HG03378 (cell line): ENCODE data around the gene IL18RAP.

Experiments used
- ATAC-seq: cut with Tn5 transposase; IDR thresholded peaks from one replicate; pipeline ENCODE4 v1.9.1; 2021; ENCODE audit warnings: mild to moderate bottlenecking, moderate library complexity; ENCODE audit not compliant: unreplicated experiment

The IL18RAP gene, protein sequence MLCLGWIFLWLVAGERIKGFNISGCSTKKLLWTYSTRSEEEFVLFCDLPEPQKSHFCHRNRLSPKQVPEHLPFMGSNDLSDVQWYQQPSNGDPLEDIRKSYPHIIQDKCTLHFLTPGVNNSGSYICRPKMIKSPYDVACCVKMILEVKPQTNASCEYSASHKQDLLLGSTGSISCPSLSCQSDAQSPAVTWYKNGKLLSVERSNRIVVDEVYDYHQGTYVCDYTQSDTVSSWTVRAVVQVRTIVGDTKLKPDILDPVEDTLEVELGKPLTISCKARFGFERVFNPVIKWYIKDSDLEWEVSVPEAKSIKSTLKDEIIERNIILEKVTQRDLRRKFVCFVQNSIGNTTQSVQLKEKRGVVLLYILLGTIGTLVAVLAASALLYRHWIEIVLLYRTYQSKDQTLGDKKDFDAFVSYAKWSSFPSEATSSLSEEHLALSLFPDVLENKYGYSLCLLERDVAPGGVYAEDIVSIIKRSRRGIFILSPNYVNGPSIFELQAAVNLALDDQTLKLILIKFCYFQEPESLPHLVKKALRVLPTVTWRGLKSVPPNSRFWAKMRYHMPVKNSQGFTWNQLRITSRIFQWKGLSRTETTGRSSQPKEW

DNA sequence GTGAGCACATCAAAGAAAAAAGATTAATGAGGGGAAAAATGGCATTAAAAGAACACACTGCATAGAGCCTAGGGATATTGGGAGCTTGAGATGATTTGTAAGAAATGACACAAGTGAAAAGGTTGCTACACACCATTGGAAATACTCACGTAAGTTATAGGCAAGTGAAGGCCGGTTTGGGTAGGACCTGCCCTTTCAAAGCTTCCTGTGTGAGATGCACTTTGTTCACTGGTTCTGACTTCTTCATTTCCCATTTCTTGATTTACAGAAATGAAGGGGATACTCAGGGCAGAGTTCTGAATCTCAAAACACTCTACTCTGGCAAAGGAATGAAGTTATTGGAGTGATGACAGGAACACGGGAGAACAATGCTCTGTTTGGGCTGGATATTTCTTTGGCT is at the start of gene IL18RAP:
TSS of gene IL18RAP (plus strand) at position 251 of the 400 bp plus-strand sequence. CDS start at position 369, 118 bp downstream.
- no peak for ATAC-seq

DNA sequence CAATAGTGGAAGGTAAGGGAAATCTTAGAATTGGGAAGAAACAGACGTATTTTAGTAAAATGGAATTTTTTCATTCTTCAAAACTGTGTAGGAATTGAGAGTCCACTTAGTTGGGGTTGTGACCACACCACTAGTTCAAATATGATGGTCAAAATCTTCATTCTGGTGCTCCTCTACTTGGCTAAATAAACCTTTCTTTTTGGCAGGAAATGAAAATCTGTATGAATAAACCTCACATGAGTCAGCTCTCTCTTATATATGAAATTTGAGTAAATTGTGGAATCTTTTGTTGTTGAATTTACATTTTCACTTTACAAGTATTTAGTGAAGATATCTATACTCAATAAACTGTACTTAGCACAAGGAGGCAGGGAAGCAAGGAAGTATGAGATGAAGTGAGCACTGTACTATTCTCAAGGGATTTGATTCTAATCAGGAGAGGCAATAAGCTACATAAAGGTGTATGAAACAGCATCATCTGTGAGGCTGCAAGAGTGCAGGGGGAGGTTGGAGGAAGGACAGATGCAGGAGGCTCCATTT is 46.8 kb upstream of the IL18RAP start:
- no peak for ATAC-seq

DNA sequence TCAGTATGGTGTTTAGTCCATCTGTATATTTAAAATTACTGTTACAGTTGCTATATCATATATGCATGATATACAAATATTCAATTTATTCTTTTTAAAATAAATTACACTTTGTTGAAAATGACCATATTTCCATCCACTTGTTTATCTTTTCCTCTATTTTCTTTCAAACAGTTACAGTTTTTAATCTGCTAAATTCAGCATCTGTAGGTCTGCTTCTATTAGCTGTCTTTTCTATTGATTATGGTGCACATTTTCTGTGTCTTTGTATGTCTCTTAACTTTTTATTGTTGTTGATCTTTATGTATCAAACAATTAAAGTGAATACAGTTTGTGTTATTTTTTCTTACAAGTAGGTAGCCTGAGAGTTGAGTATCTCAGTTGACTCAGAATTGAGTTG is 39.2 kb upstream of the IL18RAP start:
- ATAC-seq = no peak

DNA sequence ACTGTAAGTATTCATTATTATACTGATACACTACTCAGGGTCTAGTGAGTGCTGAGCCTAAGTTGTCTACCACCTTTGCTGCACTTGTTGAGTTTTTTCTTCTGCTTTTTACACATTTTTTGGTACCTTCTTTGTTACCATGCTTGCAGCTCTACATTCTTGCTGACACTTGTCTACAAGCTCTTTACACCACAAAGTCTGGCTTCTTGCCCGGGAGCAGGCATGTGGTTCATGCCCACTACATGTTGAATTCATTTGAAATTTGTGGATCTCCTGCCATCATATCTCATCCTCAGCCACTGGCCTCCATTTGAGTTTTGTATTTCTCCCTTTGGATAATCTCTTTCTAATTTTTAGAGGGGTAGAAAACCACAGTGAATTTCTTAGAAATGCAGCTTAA is 37.4 kb upstream of the IL18RAP start:
- no peak for ATAC-seq

DNA sequence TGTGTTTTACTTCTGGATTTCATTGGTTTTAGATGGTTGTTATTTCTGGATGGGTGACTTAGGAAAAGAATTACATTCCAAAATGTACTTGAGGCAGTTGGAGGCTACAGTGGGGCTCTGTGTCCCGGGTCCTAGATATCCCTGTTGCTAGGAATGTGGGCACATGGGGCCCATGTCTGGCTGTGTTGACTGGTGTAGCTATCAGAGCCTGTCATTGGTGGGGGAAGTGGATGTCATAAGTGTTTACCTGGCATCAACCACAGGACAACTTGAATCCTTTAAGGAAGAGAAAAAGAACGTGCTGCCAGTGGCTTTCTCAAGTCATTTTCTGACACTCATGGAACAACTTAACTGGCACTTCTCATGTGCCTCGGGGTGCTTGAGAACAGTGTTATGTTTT is 37.0 kb upstream of the IL18RAP start:
- ATAC-seq = no peak

DNA sequence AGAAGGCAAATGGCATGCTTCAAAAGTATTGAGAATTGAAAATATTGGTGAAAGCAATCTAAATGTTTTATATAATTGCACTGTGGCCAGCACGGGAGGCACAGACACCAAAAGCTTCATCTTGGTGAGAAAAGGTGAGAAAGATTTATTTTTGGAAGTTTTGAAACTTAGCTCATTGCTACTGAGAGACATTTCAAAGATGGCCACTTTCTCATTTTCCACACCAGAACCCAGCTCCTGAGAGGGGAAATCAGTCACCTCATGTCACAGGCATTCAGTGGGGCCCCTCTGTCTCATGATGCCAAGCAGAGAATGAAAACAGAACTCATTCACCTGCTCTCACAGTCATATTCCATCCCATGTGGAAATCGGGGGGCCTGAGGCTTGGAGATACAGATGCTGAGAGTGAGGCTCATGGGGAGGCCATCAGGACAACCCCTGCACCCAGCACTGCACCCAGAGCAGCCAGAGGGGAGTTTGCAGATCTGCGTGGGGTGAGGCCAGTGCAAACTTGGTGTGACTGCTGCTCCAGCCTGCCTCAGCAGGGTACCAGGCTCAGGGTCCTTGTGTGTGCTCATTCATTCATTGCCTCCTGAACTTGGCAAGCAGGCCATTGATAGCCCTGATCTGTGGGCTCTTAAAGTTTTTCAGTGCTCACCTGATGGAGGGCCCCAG is 36.0 kb upstream of the IL18RAP start:
- no peak for ATAC-seq

DNA sequence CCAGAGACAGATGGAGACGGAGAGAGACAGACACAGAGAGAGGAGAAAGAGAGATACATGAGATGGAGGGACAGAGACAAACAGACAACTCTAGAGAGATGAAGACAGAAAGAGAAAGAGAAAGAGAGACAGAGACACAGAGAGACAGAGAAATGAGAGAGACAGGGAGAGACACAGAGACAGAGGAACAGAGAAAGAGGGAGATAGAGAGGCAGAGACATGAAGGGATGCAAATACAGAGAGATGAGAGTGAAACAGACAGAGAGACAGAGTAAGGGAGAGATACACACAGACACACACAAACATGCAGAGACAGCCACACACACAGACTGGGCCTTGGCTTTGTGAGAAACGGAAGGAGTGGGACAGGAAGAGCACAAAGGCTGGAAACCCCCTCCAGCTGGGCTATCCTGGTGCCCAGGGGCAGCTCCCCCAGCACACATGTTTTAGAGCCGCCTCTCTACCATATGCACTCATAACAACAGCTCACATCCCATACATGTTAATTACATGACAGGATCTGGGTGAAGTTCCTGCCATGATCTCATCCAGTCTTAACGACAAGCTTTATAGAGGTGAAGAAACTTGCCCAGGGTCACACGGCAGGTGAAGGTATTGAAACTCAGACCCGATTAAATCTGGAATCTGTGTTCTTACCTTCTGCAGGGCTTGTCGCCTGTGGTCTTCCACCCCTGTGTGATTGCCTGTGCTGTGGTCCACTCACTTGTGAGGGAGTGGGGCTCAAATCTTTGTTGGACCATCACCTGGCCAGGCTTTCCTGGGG is 35.0 kb upstream of the IL18RAP start:
- no peak for ATAC-seq

DNA sequence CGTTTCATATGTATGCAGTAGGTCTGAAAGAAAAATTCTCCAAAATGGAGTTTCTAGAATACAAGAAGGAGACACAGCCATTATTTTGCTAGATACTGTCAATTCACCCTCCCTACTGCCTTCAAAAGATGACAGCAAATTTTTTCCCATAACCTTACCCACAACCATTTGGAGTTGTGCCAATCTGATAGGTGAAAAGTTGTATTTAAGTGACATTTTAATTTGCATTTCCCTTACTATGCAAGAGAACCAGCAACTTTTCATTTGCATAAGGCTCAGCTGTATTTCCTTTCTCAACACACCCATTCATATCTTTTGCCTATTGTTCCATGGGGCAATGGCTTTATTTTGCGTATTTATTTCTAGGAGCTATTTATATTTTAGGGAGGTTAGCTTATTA is 31.4 kb upstream of the IL18RAP start:
- no peak for ATAC-seq

DNA sequence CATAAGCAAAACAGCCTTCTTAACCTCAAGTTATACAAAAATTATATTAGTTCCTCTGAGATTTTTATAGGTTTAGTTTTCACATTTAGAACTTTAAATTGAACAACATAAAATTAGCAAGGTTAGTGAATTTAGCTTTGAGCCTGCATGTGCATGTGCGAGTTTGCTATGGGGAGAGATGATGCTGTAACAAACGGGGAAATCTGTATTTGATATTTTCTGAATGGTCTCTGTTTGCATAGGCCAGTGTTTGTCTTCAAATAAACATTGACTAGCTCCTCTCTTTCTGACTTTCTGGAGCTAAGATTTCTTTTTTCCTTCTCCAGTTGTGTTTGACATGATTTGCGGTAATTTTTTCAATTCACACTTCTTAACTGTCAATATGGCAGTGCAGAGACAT is 30.9 kb upstream of the IL18RAP start:
- no peak for ATAC-seq

DNA sequence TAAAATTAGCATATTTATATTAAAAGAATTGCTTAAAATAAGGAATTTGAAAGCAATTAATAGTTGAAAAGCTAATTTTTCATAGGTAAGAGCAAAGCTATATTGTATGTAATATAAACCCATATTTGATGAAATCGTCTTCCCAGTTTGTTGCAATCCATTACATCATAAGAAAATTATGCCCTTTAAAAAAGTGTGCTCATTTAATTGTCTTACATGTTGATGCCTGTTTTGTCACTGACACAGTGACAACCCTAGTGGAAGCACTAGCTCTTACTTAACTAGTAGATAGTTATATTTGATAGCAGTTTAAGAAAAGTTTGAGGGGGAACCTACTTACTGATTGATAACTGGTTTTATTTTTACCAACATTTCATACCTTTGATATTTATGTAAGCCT is 30.0 kb upstream of the IL18RAP start:
- ATAC-seq = no peak

DNA sequence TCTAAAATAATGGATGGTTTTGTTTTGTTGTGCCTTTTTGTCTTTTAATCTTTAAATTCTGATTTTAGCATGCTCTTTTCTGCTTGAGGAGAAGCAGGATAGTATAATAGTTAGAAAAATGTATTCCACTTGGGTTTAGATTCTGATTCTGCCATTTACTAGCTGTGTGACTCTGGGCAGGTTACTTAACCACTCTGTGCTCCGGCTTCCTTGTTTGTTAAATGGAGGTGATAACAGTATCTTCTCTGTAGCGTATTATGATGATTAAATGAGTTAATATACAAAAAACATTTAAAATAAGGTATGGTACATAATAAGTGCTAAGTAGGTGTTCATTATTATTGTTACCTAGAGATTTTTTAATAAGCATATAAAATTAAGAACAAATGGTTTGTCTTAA is 26.9 kb upstream of the IL18RAP start:
- no peak for ATAC-seq

DNA sequence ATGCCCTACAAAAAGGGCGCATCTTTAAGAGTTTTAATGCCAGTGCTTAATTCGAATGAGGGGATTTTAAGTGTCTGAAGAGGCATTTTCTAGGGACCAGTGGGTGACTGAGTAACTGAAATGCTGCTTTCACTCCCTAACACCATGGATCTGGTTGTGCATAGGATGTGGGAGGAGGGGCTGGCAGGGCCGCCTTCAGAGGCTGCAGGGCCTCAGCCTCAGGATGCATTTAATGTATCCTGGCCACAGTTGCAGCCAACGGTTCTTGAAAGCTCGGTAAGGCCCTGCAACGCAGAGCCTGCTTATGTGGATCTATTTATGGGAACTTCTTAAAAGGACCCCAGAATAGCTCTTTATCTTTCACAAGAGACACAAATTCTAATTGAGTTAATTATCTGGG is 25.8 kb upstream of the IL18RAP start:
- no peak for ATAC-seq

DNA sequence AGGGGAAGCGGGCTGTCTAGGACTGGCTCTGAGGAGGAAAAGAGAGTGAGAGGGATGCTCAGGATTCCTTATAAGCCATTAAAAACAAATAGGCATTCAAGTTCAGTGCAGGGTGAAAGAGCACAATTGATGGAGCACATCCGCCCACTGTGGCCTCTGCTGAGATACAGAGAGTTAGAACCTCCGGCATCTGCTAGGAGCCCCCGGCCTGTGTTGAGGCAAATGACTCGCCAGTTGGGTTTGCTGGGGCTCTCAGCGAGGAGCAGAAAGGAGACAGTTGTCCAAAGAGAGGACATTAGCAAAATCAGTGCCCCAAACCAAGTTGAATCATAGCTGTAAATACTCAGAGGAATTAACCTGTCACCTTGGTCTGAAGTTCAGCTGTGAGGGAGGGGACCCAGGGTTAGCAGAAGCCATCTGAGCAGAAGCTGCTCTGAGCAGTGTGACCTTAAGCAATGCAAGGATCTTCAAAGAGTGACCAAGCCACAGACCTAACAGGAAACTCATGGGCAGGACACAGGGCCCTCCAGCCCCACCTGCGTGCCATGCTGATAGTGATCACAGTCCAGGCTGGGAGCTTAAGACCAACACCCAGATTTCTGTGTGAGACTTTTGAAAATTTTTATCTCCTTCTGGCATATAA is 23.3 kb upstream of the IL18RAP start:
- no peak for ATAC-seq

DNA sequence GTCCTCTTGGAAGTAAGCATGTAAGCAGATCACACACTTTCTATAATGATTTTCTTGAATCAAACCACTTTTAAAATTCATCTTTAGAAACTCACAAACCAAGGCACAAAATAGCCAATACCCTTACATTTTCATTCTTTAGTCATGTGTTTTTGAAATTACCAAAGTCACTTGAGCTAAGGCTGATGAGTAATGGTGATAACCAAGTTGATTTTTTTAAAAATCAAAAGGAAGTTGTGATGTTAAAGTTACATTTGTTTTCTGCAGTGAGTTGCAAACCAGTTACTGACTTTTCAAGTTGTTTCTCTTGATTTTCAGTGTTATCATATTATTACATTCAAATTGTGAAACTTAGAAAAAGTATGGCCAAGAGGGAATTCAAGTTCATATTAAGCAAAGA is 21.5 kb upstream of the IL18RAP start:
- no peak for ATAC-seq

DNA sequence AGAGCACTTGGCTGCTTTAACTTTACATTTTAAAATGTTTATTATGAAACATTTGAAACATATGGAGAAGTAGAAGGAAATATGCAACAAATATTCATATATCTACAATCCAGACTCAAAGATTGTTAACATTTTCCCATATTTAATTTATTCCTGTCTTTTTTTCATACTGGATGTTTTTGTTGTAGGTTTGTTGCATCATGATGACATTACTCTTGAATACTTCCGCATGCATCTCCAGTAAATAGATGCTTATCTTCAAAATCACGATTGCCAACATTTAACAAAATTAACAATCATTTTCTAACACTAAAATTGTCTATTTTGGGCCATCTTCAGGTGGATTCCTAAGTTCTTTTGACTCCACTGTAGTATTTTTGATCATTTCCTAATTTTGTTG is 21.1 kb upstream of the IL18RAP start:
- ATAC-seq = no peak

DNA sequence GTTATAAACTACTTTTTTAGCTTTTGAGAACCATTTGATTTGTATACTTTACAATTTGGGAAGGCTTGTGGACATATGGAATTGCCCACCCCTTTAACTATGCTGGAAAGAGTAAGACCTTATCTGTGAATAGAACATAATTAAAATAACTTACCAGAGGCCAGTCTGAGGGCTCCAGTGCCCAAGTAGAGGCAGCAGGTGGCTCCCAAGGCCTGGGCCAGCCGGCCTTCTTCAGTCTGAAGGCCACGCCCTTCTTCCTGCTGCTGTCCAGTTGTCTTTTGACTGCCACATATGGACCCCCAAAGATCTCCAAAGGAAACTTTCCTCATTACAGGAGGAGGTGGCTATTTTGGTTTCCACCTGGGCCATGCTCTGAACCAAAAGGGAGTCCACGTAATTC is 12.0 kb upstream of the IL18RAP start:
- no peak for ATAC-seq

DNA sequence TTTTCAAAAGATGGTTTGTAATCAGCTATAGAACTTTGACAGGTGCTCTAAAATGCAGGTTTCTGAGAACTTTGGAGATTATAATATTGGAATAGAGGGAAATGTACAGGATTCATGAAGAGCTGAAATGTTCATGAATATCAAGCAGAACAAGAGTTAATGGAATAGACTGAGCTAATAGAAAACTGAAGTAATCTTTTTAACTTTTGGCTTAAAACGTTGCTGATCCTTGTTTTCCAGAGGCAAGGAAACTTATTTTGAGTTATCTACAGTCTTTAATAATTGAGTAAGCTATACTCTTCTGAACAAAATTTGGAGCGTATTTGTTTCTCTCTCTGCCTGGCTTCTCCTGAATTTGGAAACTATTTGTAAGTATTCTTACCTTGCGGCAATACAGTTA is 10.8 kb upstream of the IL18RAP start:
- no peak for ATAC-seq

DNA sequence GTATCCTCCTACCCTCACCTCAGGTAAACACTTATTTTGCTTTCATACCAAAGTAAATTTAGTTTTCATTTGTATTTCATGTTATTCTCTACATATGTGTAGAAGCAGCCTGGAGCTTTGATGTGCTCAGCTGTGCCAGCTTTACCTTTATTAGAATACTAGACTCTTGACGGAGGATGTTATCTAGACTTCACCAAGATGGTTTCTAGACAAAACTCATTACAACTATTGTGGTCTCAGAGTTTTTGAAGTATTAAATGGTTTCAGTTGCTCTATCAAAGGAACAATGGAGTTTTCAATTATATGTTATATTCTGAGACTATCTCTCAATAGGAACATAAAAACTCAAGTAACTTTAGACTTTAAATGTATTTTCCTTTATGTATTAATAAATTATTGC is 5.0 kb upstream of the IL18RAP start:
- ATAC-seq = peak; percentile 35

DNA sequence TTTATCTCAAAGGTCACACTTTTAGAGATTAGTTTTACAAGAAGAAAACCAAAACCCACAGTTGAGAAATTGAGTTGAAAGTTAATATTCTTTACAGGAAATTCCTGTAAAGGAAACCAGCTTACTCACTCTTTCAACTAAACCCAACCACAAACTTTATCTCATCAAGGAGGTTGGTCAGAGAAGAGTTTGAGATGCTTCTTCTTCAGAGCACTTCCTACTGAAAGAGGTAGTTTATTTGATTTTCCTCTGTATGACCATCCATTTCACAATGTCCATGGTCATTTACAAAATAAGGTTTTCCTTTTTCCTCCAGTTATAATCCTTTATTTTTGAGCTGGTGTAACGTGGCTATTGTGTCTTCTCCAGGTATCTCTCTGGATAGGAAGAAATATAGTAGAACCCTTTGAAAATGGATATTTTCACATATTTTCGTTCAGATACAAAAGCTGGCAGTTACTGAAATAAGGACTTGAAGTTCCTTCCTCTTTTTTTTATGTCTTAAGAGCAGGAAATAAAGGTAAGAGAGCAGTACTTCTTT is 4.5 kb upstream of the IL18RAP start:
- peak; percentile 94 for ATAC-seq

DNA sequence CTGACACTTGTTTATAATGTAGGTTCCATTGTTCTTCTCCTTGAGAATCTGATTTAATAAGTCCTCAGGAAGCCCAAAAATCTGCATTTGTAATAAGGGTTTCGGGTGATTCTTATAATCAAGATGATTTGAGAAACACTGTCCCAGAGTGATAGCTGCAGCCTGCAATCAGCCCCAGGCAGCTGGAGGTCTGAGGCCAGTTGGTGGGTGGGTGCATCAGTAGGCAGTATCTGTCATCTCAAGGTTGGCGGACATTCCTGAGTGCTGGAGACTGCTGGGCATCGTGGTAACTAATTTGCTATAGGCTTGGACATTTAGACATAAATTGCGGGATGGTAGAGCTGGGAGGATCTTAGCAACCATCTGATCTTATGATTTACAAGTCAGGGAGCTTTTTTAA is 2.7 kb upstream of the IL18RAP start:
- no peak for ATAC-seq
